IMR-90 (cell line): ENCODE results near the gene OLFML1. TPM values are rescaled to one million over a fixed set of nuclear protein-coding genes. Genes with fewer than 3 reads are reported as not detected.

Source experiments
- ATAC-seq: fragments of 200-7000 bp; cut with Tn5 transposase; 2 replicates; pipeline ENCODE4 v1.9.1; 2020; ENCODE audit warnings: low read depth, mild to moderate bottlenecking, moderate library complexity
- BruUV-seq: library from RNA; stranded (reverse); fragments of 400-500 nt; replicated peaks from 2 replicates; lab custom pipeline; 2021; lab: Mats Ljungman, UMichigan
- CTCF ChIA-PET: fragments of 300-600 bp; formaldehyde crosslinking; extraction: SDS; loops from one replicate; lab custom pipeline; 2021; ENCODE audit warnings: antibody characterized with exemption; lab: Yijun Ruan, JAX
- POLR2A ChIA-PET: fragments of 300-600 bp; sonication (Branson Sonifier 250); formaldehyde crosslinking; loops from one replicate; lab custom pipeline; 2022; ENCODE audit warnings: antibody characterized with exemption; ENCODE audit not compliant: unreplicated experiment; lab: Charles Lee
- DNase-seq: peaks from one replicate; pipeline ENCODE4 v3.0.0; 2013
- H2AFZ ChIP-seq: replicated peaks from 2 replicates; pipeline ENCODE3; 2013; ENCODE audit warnings: low read length, mild to moderate bottlenecking; ENCODE audit not compliant: poor library complexity
- H2AK5ac ChIP-seq: 2 replicates; pipeline ENCODE4 v1.6.1; 2013; ENCODE audit warnings: low read depth, low read length, inconsistent platforms
- H2AK9ac ChIP-seq: replicated peaks from 2 replicates; pipeline ENCODE3; 2013; ENCODE audit warnings: mild to moderate bottlenecking, low read depth, low read length, moderate library complexity; ENCODE audit not compliant: poor library complexity
- H2BK120ac ChIP-seq: 2 replicates; pipeline ENCODE4 v1.6.1; 2013; ENCODE audit warnings: low read depth, low read length, inconsistent platforms
- H2BK15ac ChIP-seq: 3 replicates; pipeline ENCODE4 v1.6.1; 2013; ENCODE audit warnings: low read depth, low read length, inconsistent platforms
- H2BK20ac ChIP-seq: 2 replicates; pipeline ENCODE4 v1.6.1; 2013; ENCODE audit warnings: low read depth, mild to moderate bottlenecking, inconsistent platforms, low read length, moderate library complexity
- H2BK5ac ChIP-seq: 2 replicates; pipeline ENCODE4 v1.6.1; 2013; ENCODE audit warnings: mild to moderate bottlenecking, low read depth, low read length, inconsistent platforms; ENCODE audit not compliant: poor library complexity, severe bottlenecking
- H3K14ac ChIP-seq: replicated peaks from 2 replicates; pipeline ENCODE4 v1.6.1; 2013; ENCODE audit warnings: low read depth, low read length, inconsistent platforms
- H3K18ac ChIP-seq: 2 replicates; pipeline ENCODE4 v1.6.1; 2013; ENCODE audit warnings: low read depth, low read length, control low read depth
- H3K23ac ChIP-seq: 2 replicates; pipeline ENCODE4 v1.6.1; 2013; ENCODE audit warnings: low read depth, low read length, inconsistent platforms
- H3K27ac ChIP-seq: 2 replicates; pipeline ENCODE4 v1.5.1; 2013; ENCODE audit warnings: mild to moderate bottlenecking, control low read depth, low read length; ENCODE audit not compliant: insufficient read depth
- H3K27me3 ChIP-seq: 2 replicates; pipeline ENCODE4 v1.6.1; 2013; ENCODE audit warnings: low read length; ENCODE audit not compliant: control insufficient read depth, insufficient read depth
- H3K36me3 ChIP-seq: 2 replicates; pipeline ENCODE4 v1.6.1; 2013; ENCODE audit warnings: low read length, mixed read lengths; ENCODE audit not compliant: control insufficient read depth, insufficient read depth
- H3K4ac ChIP-seq: 2 replicates; pipeline ENCODE4 v1.6.1; 2013; ENCODE audit warnings: low read depth, low read length, inconsistent platforms
- H3K4me1 ChIP-seq: 2 replicates; pipeline ENCODE4 v1.6.1; 2013; ENCODE audit warnings: low read length, mixed read lengths; ENCODE audit not compliant: control insufficient read depth, insufficient read depth
- H3K4me2 ChIP-seq: 2 replicates; pipeline ENCODE4 v1.6.1; 2013; ENCODE audit warnings: low read depth, mild to moderate bottlenecking, control low read depth, low read length, moderate library complexity
- H3K4me3 ChIP-seq: 2 replicates; pipeline ENCODE4 v1.5.1; 2013; ENCODE audit warnings: low read depth, mild to moderate bottlenecking, control low read depth, low read length, moderate library complexity; ENCODE audit not compliant: insufficient read depth
- H3K56ac ChIP-seq: 2 replicates; pipeline ENCODE4 v1.6.1; 2013; ENCODE audit warnings: low read length, inconsistent platforms; ENCODE audit not compliant: insufficient read depth; ENCODE audit errors: extremely low read depth
- H3K79me1 ChIP-seq, 2 experiments: 2 replicates each; pipeline ENCODE4 v1.6.1; 2013; ENCODE audit warnings: low read length in 2 of 2, inconsistent platforms in 1 of 2, low read depth in 1 of 2
- H3K9ac ChIP-seq: 2 replicates; pipeline ENCODE4 v1.6.1; 2013; ENCODE audit warnings: low read depth, low read length, control low read depth
- H3K9me1 ChIP-seq: 2 replicates; pipeline ENCODE4 v1.6.1; 2013; ENCODE audit warnings: low read length, inconsistent platforms; ENCODE audit not compliant: insufficient read depth
- H3K9me3 ChIP-seq: 2 replicates; pipeline ENCODE4 v1.6.1; 2013; ENCODE audit warnings: low read length; ENCODE audit not compliant: control insufficient read depth, insufficient read depth
- H4K20me1 ChIP-seq: 2 replicates; pipeline ENCODE4 v1.6.1; 2013; ENCODE audit warnings: low read length, inconsistent platforms; ENCODE audit not compliant: insufficient read depth
- H4K5ac ChIP-seq: 2 replicates; pipeline ENCODE4 v1.6.1; 2013; ENCODE audit warnings: mild to moderate bottlenecking, low read depth, low read length, control low read depth
- H4K8ac ChIP-seq, 2 experiments: 2 replicates each; pipeline ENCODE4 v1.6.1; 2013; ENCODE audit warnings: low read depth in 2 of 2, low read length in 2 of 2, control low read depth in 1 of 2, inconsistent platforms in 1 of 2
- H4K91ac ChIP-seq: 2 replicates; pipeline ENCODE4 v1.6.1; 2013; ENCODE audit warnings: low read depth, low read length, inconsistent platforms; ENCODE audit not compliant: insufficient read depth
- BHLHE40 ChIP-seq: fragments of 150-350 bp; IDR thresholded peaks from 2 replicates; pipeline ENCODE4 v1.6.1; 2016; ENCODE audit warnings: mild to moderate bottlenecking, low read depth, low read length
- CEBPB ChIP-seq: IDR thresholded peaks from 2 replicates; pipeline ENCODE4 v1.6.1; 2012; ENCODE audit warnings: low read depth, low read length, improper control_type of control experiment
- FOS ChIP-seq: fragments of 150-350 bp; IDR thresholded peaks from 2 replicates; pipeline ENCODE4 v1.6.1; 2016; ENCODE audit warnings: low read depth, low read length
- MAFK ChIP-seq: IDR thresholded peaks from 2 replicates; pipeline ENCODE4 v1.6.1; 2012; ENCODE audit warnings: low read depth, low read length, improper control_type of control experiment
- MAZ ChIP-seq: IDR thresholded peaks from 2 replicates; pipeline ENCODE4 v1.6.1; 2012; ENCODE audit warnings: low read depth, mild to moderate bottlenecking, low read length, improper control_type of control experiment, moderate library complexity, borderline replicate concordance
- MXI1 ChIP-seq: IDR thresholded peaks from 2 replicates; pipeline ENCODE4 v1.6.1; 2012; ENCODE audit warnings: low read depth, mild to moderate bottlenecking, low read length, moderate library complexity, borderline replicate concordance
- POLR2A ChIP-seq: IDR thresholded peaks from 2 replicates; pipeline ENCODE4 v1.6.1; 2012; ENCODE audit warnings: mild to moderate bottlenecking, low read depth, low read length
- RAD21 ChIP-seq: IDR thresholded peaks from 2 replicates; pipeline ENCODE4 v1.6.1; 2012; ENCODE audit warnings: low read length, improper control_type of control experiment
- RCOR1 ChIP-seq: IDR thresholded peaks from 2 replicates; pipeline ENCODE4 v1.6.1; 2012; ENCODE audit warnings: mild to moderate bottlenecking, low read length, improper control_type of control experiment; ENCODE audit not compliant: insufficient replicate concordance
- RFX5 ChIP-seq: IDR thresholded peaks from 2 replicates; pipeline ENCODE4 v1.8.0; 2012; ENCODE audit warnings: low read depth, mild to moderate bottlenecking, low read length, moderate library complexity
- SMC3 ChIP-seq: fragments of 150-350 bp; IDR thresholded peaks from 2 replicates; pipeline ENCODE4 v1.6.1; 2016; ENCODE audit warnings: low read depth, mild to moderate bottlenecking, antibody characterized with exemption, low read length, moderate library complexity
- WGBS, 2 experiments: methylation state at CpG; one replicate each; pipeline versions ENCODE4 v1.1.5 to v1.1.7; 2013; ENCODE audit warnings: missing lambda C conversion rate in 2 of 2; ENCODE audit not compliant: insufficient read length in 1 of 2; ENCODE audit errors: extremely low coverage in 2 of 2; 5-methylcytosine and 5-hydroxymethylcytosine counted together
- dilution Hi-C: fragments of 300-500 bp; cut with HindIII; formaldehyde crosslinking; loops from one replicate; pipeline ENCODE4 v1.14.3; 2018; ENCODE audit warnings: low sequenced_read_pairs; ENCODE audit not compliant: unreplicated experiment
- in situ Hi-C: fragments of 300-500 bp; cut with MboI; formaldehyde crosslinking; loops from 3 replicates; pipeline ENCODE4 v1.14.3; 2019; ENCODE audit warnings: low sequenced_read_pairs, inconsistent platforms, mixed read lengths
- intact Hi-C: fragments of 100-400 bp; cut with micrococcal nuclease; formaldehyde crosslinking; loops from 2 replicates; pipeline ENCODE4 v1.10.0; 2022
- polyA plus RNA-seq, 3 experiments: library from polyadenylated mRNA; depleted of rRNA; stranded (reverse); fragments of >200 nt; gene quantifications; 2 replicates each; pipeline ENCODE4 v1.2.3, GENCODE V29; 2012; ENCODE audit warnings: low replicate concordance in 1 of 3
- total RNA-seq: library from RNA; depleted of rRNA; stranded (reverse); fragments of >200 nt; gene quantifications from 2 replicates; pipeline ENCODE4 v1.2.3, GENCODE V29; 2012
- TF ChIP-seq, protein P1 (sequence below): fragments of 150-350 bp; IDR thresholded peaks from 2 replicates; pipeline ENCODE4 v1.6.1; 2017; ENCODE audit warnings: mild to moderate bottlenecking, antibody characterized with exemption, low read length, low read depth

OLFML1 gene
- total and polyA plus RNA-seq, 2 of the 4 experiments (the other 2 are of a cell fraction) = 0.10 to 0.18 TPM

DNA sequence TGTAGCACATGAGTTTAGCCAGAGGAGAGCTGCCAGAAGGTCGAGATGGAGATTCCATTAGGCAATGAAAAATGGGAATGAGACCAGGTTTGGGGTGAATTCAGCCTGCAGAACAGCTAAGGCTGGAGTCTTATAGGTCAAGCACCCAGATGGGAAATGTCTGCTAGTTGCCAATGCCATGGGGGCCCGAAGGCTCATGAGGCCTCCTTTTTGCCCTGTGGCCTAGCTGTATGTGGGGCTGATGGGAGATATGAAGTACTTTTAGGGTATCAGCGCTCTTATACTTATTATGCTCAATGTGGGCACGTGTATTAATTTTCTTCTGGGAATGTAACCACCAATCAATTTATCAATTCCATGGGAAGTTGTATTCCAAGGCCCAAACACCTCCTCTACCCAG, 37.2 kb downstream of the OLFML1 start:
- Histone ChIP-seq H3K23ac (no peak overlapping the region), H3K27me3 (peaks cover 8% of the 10 kb centered on the region), H3K14ac (no peak overlapping the region), H3K56ac (no peak overlapping the region), H2AK9ac (peak overlapping the region; percentile 12), H3K9me3 (no peaks in the 10 kb centered on the region), H2AFZ (no peak overlapping the region), H4K91ac (no peak overlapping the region), H2BK120ac (no peak overlapping the region), H4K5ac (no peak overlapping the region), H2BK5ac (no peak overlapping the region), H3K36me3 (no peaks in the 10 kb centered on the region), H3K79me1 (no peaks in the 10 kb centered on the region), H4K8ac (no peak overlapping the region), H4K20me1 (no peaks in the 10 kb centered on the region), H3K4me2 (no peak overlapping the region), H3K4me1 (no peaks in the 10 kb centered on the region), H3K27ac (no peak overlapping the region), H2BK15ac (no peak overlapping the region), H2BK20ac (no peak overlapping the region), H3K9ac (no peak overlapping the region), H3K4me3 (no peak overlapping the region), H2AK5ac (no peak overlapping the region), H3K18ac (no peak overlapping the region), H3K4ac (no peak overlapping the region), H3K9me1 (no peaks in the 10 kb centered on the region; the same call in 1 of the 2 replicates)
- DNase-seq (no peak), ATAC-seq (no peak)
- BruUV-seq = no TSS peak
- WGBS, 2 experiments = no CpG with 5 or more reads among the region's 4 CpGs
- in situ Hi-C loops = no loop called here
- dilution Hi-C loops = no loop called here
- POLR2A ChIA-PET = no interaction called here
- intact Hi-C loops = no loop called here
- CTCF ChIA-PET = no interaction called here
- TF ChIP-seq RFX5 = no peak
- no peak for TF ChIP-seq BHLHE40
- TF ChIP-seq RAD21 = no peak
- no peak for TF ChIP-seq RCOR1
- TF ChIP-seq MAFK = no peak
- no peak for TF ChIP-seq SMC3
- no peak for TF ChIP-seq MXI1
- TF ChIP-seq FOS = no peak
- no peak for TF ChIP-seq POLR2A
- no peak for TF ChIP-seq MAZ
- TF ChIP-seq, protein P1, sequence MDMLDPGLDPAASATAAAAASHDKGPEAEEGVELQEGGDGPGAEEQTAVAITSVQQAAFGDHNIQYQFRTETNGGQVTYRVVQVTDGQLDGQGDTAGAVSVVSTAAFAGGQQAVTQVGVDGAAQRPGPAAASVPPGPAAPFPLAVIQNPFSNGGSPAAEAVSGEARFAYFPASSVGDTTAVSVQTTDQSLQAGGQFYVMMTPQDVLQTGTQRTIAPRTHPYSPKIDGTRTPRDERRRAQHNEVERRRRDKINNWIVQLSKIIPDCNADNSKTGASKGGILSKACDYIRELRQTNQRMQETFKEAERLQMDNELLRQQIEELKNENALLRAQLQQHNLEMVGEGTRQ = no peak
- no peak for TF ChIP-seq CEBPB
